Activated CD4-positive, CD25-positive, alpha-beta regulatory T cell treated with anti-CD3 and anti-CD28 coated beads, Interleukin-2, amount 50 U/mL, for 16 hours (primary cell): ENCODE measurements around the gene ELOB.

ENCODE experiments used
- DNase-seq: peaks from one replicate; pipeline ENCODE4 v3.0.0-alpha.2; 2020; ENCODE audit warnings: low read depth, low spot score

ELOB gene

DNA sequence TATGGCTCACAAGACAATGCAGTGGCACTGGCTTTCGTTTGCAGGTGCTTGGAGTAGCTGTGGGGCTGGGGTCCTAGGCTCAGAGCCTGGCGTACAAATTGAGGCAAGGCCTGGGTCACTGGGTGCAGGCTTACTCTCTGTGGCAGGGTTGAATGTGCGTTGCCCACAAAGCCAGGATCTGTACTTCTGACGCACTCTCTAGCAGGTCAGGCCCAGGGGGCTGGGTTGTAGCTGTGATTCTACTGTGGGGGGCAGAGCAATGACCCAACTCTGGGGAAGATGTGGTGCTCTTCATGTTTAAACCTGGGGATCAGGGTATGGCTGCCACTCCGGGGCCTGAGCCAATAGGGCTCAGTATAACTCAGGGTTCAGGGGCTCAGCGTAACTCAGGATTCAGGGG lies 33.6 kb upstream of the ELOB start:
- DNase-seq = no peak

DNA sequence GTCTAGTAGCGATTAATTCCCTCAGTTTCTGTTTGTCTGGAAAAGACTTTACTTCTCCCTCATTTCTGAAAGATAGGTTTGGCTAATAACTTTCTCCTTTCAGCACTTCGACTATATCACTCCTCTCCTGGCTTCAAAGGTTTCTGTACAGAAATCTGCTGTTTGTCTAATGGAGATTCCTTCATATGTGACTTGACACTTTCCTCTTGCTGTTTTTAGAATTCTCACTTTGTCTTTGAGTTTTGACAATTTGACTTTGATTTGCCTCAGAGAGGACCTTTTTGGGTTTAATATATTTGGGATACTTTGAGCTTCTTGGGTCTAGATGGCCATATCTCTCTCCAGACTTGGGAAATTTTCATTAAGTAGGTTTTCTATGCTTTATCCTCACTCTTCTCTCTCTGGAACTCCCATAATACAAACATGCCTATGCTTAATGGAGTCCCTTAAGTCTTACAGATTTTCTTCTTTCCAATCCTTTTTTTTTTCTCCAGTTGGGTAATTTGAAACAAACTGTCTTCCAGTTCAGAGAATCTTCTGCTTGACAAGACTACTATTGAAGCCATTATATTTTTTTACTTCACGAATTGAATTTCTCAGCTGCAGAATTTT lies 32.2 kb upstream of the ELOB start:
- DNase-seq = no peak

GRCh38 chr16:2808181-2808580 lies 31.1 kb upstream of the ELOB start:
- no peak for DNase-seq

DNA sequence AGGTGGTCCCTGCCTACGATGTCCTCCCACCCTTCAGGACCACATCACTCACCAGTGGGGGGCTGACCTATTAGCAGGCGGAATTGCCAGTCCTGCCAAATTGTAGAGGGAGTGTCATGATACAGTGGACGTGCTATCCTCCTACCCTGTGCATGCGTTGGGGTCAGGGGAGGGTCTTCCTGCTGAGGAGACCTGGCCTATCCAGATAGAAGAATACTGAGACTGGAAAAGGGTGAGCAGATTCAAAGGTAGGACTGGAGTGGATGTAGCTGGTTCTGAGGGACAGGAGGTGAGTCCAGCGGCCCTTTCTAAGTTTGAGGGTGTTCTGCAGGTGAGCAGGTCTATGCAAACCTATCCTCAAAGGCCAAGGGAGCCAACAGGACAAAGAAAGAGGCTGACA lies 29.2 kb upstream of the ELOB start:
- DNase-seq = no peak

DNA sequence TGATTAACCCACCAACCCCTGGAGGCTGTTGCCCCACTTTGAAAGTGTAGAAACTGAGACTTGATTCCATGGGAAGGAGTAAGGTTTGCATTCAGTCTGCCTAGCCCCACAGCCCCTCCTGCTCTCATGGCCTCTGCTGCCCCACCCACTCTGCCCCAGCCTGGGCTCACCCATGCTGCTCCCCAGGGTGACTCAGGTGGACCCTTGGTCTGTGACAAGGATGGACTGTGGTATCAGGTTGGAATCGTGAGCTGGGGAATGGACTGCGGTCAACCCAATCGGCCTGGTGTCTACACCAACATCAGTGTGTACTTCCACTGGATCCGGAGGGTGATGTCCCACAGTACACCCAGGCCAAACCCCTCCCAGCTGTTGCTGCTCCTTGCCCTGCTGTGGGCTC lies 27.6 kb upstream of the ELOB start:
- DNase-seq = no peak

DNA sequence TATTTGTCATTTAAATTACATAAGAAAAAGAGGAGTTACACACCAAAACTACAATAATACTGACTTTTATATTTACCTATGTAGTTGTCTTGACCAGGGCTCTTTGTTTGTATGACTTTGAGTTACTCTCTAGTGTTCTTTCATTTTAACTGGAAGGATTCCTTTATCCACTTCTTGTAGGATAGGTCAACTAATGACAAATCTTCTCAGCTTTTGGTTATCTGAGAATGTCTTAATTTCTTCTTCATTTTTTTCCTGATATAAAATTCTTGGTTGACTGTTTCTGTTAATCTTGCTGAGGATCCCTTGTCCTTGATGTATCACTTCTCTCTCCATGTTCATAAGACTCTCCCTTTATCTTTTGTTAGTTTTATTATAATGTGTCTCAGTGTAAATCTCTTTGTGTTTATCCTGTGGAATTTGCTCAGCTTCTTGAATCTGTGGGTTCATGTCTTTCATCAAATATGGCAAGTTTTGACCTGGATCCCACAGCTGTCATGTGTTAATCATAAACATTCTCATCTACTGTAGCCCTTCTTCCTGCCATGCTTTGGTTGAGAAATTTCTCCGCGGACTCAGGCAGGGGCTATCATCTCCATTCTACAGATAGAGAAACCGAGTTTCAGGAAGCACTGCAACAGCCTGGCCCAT lies 26.6 kb upstream of the ELOB start:
- DNase-seq = no peak

GRCh38 chr16:2799859-2800226 lies 22.8 kb upstream of the ELOB start:
- no peak for DNase-seq

- DNase-seq = no peak
These were observed 22.3 kb upstream of the ELOB start for GRCh38 chr16:2799205-2799858.

- DNase-seq = no peak
These were observed 21.7 kb upstream of the ELOB start for GRCh38 chr16:2798723-2799204.

GRCh38 chr16:2795395-2796143 lies 18.5 kb upstream of the ELOB start:
- DNase-seq = no peak

GRCh38 chr16:2792940-2793339 lies 15.9 kb upstream of the ELOB start:
- no peak for DNase-seq

DNA sequence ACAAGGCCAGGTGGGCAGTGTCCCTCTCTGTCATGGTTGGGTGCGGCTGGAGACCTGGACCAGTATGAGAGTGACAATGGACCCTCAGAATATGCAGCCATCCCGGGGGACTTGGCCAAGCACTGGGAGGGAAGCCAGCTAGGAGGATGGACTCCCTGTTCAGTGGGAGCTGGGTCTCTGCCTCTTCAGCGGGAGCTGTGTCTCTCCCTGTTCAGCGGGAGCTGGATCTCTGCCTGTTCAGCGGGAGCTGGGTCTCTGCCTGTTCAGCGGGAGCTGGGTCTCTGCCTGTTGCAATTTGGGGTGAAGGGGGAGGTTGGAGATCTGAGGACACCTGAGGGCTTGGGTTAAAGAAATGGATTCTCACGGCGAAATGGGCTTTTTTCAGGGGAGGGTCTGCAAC lies 14.1 kb upstream of the ELOB start:
- no peak for DNase-seq

DNA sequence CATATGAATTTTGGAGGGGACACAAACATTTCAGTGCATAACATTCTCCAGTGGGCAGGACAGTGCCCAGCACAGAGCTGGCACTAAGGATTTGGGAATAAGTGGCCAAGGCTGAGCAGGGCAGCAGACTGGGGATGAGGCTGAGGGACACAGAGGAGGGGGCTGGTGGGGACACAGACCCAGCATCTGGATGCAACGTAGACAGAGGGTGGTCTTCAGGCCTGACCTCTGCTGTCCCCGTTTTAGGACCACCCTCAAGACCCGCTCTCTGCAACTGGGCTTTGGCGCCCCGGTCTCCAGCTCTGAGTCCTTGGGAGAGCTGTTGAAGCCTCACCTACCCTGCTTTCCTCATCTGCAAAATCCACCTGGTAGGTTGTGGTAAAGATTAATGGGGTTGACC lies 13.6 kb upstream of the ELOB start:
- DNase-seq = no peak

- DNase-seq = no peak
These were observed 10.9 kb upstream of the ELOB start for GRCh38 chr16:2787961-2788360.

- DNase-seq = no peak
These were observed 10.3 kb upstream of the ELOB start, which contains the start of gene PRSS33 for GRCh38 chr16:2787406-2787805. Gene PRSS33, minus strand, starts transcription at chr16:2787560. Its CDS starts 1,013 bp downstream, at chr16:2786547.

DNA sequence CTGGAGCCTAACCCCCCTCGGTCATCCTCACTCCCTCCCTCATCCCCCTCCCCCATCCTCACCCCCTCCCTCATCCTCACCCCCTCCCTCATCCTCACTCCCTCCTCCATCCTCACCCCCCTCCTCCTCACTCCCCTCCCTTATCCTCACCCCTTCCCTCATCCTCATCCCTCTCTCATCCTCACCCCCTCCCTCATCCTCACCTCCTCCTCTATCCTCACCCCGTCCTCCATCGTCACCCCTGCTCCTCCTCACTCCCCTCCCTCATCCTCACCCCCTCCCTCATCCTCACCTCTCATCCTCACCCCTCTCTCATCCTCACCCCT lies 9.7 kb upstream of the ELOB start:
- no peak for DNase-seq

DNA sequence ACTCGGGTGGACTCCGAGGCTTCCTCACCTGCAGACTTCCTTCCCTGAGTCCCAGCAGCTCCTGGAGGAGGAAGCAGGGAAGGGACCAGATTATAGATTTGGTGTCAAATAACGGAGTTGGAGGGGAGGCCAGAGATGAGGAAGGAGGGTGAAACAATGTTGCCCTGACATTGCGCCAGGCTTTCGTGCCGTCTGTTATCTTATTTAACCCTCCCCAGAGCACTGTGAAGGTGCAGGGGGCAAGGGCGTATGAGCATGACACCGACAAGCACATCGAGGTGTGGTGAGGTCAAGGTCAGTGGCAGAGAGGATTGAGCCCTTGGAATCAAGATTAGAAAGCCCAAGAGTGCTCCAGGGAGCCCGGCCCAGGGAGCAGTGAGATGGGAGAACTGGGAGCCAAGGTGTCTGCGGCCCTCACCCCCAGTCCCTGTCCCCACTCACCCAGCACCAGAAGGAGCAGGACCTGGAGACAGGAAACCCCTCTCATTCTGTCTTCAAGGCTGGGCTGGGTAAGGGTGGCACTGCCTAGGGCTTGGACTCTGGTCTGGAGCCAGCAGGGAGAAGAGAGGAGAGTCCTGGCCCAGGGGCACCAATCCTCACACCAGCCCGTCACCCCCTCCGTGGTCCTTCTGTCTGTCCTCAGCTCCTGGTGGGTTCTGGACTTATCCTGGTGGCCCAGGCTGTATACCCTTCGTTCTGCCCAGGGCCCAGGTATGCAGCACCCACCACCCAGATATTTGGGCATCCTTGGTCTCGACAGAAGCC lies 9.2 kb upstream of the ELOB start:
- no peak for DNase-seq

DNA sequence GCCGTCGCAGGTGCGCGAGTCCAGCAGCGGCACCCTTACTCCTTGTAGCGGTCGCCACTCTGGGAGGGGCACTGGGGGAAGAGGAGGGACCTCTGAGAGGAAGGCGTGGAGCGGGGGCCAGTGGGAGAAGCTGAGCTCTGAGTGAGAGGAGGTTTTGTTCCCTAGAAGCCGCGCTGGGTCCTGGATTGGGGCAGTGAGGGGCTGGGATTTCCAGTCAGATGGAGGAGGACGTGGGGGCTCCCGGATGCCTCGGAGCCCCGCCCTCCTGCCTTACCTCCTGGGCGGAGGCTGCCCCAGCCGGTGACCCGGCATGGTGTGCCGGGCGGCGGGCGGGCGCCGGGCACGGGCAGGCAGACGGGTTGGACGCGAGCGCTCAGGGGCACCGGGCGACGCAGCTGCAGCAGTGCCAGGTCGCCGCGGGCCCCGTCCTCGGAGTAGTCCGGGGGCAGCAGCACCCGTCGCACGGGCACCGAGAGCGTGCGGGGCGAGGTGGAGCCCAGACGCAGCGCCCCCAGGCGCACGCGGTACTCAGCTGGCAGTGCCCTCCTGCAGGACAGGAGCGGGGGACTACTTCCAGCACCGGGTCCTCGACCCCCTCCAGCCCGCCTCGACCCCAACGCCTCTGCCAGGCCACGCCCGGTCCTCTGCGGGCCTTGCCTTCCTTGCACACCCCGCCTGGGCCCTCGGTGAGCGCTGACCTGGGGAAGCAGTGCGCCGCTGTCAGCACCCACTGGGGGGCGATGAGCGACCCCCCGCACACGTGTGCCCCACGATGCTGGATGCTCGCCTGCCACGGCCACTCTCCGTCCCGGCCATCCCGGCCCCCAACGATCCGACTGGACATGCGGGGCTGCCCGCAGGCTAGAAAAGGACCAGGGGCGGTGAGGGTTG lies 8.3 kb upstream of the ELOB start:
- DNase-seq = no peak

GRCh38 chr16:2784358-2785100 lies 7.4 kb upstream of the ELOB start:
- DNase-seq = no peak
